Stimulated activated CD4-positive, alpha-beta T cell treated with anti-CD3 and anti-CD28 coated beads, Interleukin-2, amount 100 ng/mL, for 48 hours (primary cell): Measurements from ENCODE around the gene LAX1.
"Not testable (repeated sequence)": the region's sequence is repeated elsewhere in the genome, so short reads cannot be mapped to it uniquely, and the experiment has no call there.

Source experiments
- DNase-seq, 2 donors: peaks; one replicate each; pipeline ENCODE4 v3.0.0-alpha.2; 2020

The LAX1 gene, protein sequence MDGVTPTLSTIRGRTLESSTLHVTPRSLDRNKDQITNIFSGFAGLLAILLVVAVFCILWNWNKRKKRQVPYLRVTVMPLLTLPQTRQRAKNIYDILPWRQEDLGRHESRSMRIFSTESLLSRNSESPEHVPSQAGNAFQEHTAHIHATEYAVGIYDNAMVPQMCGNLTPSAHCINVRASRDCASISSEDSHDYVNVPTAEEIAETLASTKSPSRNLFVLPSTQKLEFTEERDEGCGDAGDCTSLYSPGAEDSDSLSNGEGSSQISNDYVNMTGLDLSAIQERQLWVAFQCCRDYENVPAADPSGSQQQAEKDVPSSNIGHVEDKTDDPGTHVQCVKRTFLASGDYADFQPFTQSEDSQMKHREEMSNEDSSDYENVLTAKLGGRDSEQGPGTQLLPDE

GRCh38 chr1:203765029-203765837, at the start of gene LAX1:
LAX1 (plus strand) TSS chr1:203765183; CDS start chr1:203765566, 383 bp downstream.
- DNase-seq = peak; percentile 59 to 62

DNA sequence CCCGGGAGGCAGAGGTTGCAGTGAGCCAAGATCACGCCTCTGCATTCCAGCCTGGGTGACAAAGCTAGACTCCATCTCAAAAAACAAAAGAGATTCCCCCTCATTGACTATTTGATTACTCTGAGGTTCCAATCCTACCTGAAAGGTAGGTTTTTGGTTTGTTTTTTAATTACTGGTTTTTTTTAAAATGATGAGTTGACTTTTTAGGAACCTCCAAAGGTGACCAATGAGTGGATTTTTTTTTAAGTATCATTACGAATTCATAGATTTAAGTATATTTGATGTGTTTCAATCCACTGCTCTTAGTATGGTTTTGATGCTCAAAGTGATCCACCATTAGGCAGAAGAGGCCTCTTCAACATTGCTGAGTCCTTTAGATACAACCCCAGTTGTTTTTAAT, 47.9 kb upstream of the LAX1 start:
- DNase-seq = no peak

DNA sequence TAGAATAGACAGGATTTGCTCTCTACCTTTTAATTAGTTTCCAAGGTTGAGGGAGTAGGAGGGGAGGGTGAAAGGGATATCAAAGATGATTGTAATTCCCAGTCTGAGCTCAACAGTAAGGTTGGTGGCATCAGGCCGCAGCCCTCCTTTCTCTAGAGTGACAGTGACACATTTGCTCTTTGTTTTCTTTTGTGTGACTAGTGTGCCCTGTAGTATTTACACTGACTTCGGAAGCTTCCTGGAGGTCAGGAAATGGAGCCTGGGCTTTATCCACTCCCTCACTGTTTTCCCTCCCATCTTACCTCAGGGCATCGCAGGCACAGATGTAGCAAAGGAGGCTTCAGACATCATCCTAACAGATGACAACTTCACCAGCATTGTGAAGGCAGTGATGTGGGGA, 44.7 kb upstream of the LAX1 start:
- no peak for DNase-seq

DNA sequence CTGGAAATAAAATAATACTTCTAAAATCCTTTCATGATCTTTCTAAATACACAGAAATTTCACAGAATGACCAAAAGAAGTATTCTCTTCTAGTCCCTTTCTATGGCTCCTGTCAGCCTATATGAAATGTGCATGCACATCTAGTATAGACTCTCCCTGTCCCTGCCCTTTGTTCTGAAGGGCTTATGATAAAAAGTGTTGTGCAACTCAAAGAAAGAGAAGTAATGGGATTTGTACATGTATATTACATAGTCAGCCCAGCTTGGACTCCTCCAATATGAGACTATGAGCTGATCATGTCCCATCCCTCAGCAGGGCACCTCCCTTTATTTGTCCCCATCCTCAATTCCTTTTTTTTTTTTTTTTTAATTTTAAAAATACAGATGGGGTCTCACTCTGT, 42.1 kb upstream of the LAX1 start:
- DNase-seq = no peak

DNA sequence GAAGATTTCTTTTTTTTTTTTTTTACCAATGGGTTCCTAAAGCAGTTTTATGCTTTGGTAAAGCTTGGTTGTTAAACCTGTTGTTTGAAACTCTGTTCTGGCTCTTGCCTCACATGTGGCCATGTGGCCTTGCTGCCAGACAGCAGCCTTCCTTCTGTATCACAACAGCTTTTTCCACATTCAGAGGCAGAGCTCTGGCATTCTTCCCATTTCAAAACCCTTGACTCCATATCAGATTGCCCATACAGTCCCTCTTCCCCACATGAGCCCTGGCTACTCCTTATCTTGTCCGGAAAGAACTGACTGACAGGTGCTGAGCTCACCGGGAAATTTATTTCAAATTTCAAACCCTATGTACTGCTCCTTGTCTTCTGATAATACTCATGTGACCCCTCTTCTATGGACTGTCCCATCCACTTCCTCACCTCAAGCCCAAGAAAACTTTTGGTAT, 38.5 kb upstream of the LAX1 start:
- no peak for DNase-seq

DNA sequence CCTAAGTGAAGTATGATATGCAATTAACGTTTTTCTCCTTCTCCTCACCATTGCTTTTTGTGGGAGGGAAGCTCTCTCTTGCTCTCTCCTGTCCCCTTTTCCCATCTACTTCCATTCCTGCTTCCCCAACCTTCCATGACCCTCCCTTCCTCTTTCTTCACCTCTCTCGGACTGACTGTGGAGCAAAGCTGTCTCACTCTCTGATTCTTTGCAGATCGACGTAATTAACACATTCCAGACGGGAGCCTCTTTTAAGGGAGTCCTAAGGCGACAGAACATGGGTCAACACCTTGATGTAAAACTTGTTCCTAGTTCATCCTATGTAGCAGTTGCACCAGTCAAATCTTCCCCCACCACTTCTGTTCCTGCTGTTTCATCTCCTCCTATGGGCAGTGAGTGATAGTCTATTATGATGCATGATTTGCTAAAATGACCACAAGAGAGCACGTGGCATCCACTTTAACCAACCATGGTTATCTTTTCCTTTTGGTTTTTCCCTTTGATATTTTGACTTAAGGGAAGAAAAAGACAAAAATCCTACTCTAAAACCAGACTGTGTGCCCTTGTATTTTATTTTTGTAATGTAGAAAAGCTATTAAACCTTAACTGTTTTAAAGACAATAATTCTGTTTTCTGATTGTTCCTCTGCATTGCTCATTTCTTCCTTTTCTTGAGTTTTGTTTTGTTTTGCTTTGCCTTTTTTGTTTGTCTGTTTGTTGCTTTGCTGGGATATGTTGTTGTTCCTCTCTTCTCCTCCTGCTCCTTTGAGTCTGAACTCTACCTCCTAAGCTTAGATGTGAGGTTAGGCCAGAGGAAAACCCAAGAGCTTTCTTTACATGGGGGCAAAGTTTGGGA, 31.7 kb upstream of the LAX1 start:
- DNase-seq = no peak

- no peak for DNase-seq
Observed at GRCh38 chr1:203742436-203742835, 22.5 kb upstream of the LAX1 start.

DNA sequence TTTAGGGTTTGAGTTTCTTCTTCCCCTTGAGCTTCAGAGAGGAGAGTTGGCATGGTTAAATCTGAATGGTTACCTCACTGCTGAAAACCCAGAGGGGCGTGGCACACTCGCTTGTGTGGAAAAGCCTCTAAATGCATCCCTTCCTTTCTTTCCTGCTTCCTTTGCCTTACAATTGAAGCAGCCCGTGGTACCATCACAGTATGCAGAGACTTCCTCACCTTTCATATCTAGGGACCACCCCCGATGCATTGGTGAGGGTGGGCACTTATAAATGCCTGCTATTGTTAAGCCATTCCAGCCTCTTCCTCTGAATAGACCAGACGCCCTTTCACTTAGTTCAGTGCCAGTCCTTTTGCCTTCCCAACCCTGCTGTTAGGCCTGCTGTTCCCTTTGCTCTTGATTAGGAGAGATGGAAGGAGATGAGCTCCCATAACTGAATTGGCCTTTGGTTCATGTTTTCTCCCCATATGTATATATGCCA, 21.9 kb upstream of the LAX1 start:
- DNase-seq = no peak

DNA sequence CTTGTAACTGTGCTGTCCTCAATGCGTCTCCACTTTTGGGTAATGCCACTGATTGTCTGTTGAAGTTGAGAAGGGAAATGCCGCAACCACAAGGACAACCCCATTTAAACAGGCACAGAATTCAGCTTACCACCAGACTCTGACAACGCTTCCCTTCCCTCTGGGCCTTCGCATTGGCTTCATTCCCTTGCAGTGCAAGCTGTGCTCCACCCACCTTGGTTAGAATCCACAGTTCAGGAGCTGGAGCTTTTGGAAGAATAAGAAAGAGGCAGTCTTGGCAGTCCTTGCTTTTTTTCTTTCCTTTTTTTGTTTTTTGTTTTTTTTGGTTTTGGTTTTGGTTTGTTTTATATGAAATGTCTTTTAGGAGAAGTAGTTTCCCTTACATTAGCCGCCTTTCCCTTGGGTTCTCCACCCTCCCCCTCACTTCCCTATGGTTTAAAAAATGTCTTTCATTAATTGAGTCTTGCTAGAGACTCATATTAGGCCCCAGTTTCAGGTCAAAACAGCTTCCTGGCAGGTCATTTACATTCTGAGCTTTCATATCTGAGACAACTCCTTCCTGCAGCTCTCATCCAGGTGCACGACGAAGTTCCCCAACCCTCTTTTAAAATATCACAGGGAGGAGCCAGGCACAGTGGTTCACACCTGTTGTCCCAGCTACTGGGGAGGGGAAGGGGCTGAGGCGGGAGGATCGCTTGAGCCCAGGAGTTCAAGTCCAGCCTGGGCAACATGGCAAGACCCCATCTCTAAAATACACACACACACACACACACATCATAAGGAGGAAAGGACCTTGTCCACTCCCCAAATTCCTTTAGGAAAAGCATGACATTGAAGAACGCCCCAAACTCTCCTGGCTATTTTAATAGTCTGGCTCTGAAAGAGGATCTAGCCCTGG, 20.7 kb upstream of the LAX1 start:
- DNase-seq = no peak

- no peak for DNase-seq
Observed at GRCh38 chr1:203746281-203746680, 18.7 kb upstream of the LAX1 start.

DNA sequence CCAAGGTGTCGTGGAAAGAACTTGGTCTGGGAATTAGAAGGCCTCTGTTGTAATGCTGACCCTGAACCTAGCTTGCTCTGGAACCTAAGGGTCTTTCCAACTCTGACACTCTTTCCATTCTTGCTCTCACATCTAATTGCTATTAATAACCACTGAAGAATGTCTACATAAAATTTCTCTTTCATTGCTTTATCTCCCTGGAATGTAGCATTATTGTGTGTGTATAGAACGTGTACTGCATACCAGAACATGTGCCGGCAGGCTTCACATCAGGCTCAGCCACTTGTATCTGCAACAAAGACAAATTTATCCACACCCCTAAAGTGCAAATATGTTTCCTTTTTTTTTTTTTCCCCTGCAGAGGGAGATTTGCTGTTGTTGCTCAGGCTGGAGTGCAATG, 13.9 kb upstream of the LAX1 start:
- DNase-seq = no peak

DNA sequence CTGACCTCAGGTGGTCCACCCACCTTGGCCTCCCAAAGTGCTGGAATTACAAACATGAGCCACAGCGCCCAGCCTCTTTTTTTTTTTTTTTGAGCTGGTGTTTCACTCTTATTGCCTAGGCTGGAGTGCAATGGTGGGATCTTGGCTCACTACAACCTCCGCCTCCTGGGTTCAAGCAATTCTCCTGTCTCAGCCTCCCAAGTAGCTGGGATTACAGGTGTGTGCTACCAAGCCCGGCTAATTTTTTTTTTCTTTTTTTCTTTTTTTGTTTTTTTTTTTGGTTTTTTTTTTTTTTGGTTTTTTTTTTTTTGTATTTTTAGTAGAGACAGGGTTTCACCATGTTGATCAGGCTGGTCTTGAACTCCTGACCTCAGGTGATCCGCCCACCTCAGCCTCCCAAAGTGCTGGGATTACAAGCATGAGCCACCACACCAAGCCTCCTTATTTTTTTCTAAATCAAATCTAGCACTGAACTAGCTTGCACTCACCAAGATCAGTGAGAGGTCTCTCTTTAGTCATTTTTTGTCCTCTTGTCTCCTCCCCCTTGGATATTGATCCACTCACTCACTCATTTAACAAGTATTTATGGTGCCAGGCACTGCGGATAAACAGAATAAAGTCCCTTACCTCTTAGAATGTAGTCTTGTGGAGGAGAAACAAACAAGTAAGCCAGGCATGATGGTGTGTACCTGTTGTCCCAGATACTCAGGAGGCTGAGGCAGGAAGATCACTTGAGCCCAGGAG, 13.2 kb upstream of the LAX1 start:
- not testable (repeated sequence) for DNase-seq

GRCh38 chr1:203754455-203754864, 10.5 kb upstream of the LAX1 start:
- no peak for DNase-seq

DNA sequence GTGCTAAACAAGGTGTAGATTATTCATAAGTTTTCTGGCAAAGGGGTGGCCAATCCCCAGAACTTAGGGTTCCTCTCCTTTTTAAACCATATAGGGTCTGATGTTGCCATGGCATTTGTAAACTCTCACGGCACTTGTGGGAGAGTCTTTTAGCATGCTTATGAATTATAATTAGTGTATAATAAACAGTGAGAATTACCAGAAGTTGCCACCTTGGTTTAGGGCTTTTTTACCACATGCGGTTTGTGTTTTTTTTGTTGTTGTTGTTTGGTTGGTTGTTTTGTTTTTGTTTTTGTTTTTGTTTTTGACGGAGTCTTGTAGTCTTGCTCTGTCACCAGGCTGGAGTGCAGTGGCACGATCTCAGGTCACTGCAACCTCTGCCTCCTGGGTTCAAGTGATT, 8.9 kb upstream of the LAX1 start:
- DNase-seq = no peak

- not testable (repeated sequence) for DNase-seq
Observed at GRCh38 chr1:203758749-203759148, 6.2 kb upstream of the LAX1 start.

- DNase-seq = no peak
Observed at GRCh38 chr1:203760506-203760905, 4.5 kb upstream of the LAX1 start.

GRCh38 chr1:203761958-203762357, 3.0 kb upstream of the LAX1 start:
- DNase-seq = not testable (repeated sequence)

- no peak for DNase-seq
Observed at GRCh38 chr1:203763505-203763904, 1.5 kb upstream of the LAX1 start.

GRCh38 chr1:203764105-203765028, 616 bp upstream of the LAX1 start:
- no peak for DNase-seq

GRCh38 chr1:203768256-203768655, 3.3 kb downstream of the LAX1 start:
- no peak for DNase-seq
